GM12864 (cell line): ENCODE results near the gene COL5A2.

Experiments used
- DNase-seq: peaks from one replicate; pipeline ENCODE4 v3.0.0-alpha.2; 2011; ENCODE audit warnings: low read depth
- H3K4me3 ChIP-seq: 2 replicates; pipeline ENCODE4 v1.5.1; 2011; ENCODE audit warnings: mild to moderate bottlenecking, low read depth, low read length, control low read depth
- TF ChIP-seq, protein P1 (sequence below): IDR thresholded peaks from 2 replicates; pipeline ENCODE4 v1.5.1; 2011; ENCODE audit warnings: low read depth, mild to moderate bottlenecking, moderate library complexity, low read length, control low read depth, inconsistent platforms; ENCODE audit errors: missing control alignments

The COL5A2 gene

DNA sequence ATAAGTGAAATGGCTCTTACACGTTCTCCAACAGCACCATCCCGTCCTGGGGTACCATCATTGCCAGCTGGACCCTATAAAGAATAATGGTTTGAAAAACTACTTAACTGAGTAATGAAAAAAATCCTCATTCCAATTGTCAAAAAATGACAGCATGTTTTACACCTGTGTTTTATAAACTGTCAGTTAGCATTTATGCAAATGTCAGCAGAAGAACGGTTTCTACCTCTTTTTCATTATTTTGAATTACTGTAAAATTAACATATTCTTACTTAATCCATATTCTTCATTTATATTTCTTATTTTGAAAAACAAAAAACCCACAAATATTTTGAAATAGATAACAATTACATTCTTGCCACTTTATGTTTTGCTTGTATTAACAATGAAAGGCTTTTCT, 131.4 kb downstream of the COL5A2 start:
- no peak for DNase-seq
- H3K4me3 ChIP-seq = no peak overlapping the region
- TF ChIP-seq, protein P1, sequence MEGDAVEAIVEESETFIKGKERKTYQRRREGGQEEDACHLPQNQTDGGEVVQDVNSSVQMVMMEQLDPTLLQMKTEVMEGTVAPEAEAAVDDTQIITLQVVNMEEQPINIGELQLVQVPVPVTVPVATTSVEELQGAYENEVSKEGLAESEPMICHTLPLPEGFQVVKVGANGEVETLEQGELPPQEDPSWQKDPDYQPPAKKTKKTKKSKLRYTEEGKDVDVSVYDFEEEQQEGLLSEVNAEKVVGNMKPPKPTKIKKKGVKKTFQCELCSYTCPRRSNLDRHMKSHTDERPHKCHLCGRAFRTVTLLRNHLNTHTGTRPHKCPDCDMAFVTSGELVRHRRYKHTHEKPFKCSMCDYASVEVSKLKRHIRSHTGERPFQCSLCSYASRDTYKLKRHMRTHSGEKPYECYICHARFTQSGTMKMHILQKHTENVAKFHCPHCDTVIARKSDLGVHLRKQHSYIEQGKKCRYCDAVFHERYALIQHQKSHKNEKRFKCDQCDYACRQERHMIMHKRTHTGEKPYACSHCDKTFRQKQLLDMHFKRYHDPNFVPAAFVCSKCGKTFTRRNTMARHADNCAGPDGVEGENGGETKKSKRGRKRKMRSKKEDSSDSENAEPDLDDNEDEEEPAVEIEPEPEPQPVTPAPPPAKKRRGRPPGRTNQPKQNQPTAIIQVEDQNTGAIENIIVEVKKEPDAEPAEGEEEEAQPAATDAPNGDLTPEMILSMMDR = no peak

DNA sequence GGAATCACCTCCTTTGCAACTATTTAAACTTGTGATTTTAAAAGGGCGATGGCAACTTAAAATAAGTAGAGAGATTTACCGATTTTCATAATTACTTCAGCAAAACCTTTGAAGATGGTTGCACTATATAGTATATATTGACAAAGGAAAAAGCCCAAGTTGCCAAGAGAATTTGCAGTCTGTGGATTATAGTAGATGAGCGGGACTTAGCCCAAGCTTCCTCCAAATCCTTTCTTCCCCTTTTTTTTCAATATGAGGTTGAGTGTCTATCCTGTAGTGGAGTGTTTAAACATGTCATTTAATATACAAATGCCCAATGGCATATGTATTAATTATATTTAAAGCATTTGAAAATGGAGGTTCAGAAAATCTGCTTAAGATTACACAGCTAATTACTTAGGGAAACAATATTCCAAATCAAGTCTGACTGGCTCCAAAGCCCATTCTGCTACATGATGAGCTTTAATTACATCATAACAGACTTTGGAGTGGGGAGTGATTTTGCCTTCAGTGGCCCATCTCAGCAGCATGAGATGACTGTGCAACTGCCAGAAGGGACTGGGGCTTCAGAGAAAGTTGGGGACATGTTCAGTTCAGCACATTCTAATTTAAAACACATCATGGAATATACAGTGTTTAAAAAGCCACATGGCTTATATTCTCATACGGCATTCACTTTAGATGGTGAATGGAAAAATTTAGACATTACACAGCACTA, 132.2 kb downstream of the COL5A2 start:
- H3K4me3 ChIP-seq = no peak overlapping the region
- TF ChIP-seq, protein P1 = no peak
- no peak for DNase-seq

DNA sequence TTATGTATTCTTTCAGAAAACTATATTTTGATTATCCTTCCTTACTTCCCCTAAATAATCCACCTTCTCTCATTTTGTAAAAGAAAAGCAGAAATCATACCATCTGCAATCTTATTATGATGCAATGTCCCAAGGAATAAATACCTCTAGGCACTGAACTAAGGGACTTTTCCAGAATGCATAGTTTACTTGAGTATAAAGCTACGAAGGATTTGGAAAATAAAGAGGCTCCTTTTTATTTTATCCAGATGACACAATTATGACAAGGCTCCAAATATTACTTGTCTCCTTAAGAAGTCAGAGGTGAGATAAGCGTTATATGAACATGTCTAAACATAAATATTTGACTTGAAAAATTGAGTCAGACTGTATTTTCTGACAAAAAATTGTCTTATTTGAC, 133.2 kb downstream of the COL5A2 start:
- no peak overlapping the region for H3K4me3 ChIP-seq
- TF ChIP-seq, protein P1 = no peak
- no peak for DNase-seq

DNA sequence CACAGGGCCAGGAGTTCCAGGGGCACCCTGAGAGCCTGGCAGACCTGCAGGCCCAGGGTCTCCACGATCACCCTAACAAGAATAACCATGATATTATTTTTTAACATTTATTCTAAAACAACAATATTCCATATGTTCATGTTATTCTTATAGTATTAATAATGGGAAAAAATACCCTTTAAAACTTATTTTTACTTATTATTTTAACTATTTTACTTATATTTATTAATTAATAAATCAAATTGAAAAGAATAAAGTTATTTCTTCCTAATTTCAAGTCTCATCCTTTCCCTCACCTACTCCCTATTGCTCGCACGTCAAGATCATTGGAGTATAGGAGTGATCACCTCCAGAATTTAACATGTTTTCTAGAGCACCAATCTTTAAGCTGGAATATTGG, 133.7 kb downstream of the COL5A2 start:
- TF ChIP-seq, protein P1 = no peak
- DNase-seq = no peak

DNA sequence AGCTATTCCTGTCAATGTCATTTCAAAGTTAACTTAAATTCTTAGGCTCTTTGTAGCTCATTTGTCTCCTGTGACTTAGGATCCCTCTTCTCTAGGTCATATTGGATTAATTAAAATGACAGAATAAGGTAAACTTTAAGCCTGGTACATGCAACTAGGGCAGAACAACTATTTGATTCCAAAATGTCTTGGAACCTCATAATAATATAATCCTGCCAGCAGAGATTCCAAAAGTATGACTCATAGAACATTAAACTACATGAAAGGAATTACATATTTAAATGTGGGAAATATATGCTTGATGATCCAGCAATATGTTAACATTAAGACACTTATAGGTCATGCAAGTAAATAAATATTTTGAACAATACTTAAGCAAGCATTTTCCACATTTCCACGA, 142.0 kb downstream of the COL5A2 start:
- TF ChIP-seq, protein P1 = no peak
- DNase-seq = no peak
- no peak overlapping the region for H3K4me3 ChIP-seq

More for the DNA sequence above, 133.7 kb downstream of the COL5A2 start:
- H3K4me3 ChIP-seq = no peak overlapping the region

DNA sequence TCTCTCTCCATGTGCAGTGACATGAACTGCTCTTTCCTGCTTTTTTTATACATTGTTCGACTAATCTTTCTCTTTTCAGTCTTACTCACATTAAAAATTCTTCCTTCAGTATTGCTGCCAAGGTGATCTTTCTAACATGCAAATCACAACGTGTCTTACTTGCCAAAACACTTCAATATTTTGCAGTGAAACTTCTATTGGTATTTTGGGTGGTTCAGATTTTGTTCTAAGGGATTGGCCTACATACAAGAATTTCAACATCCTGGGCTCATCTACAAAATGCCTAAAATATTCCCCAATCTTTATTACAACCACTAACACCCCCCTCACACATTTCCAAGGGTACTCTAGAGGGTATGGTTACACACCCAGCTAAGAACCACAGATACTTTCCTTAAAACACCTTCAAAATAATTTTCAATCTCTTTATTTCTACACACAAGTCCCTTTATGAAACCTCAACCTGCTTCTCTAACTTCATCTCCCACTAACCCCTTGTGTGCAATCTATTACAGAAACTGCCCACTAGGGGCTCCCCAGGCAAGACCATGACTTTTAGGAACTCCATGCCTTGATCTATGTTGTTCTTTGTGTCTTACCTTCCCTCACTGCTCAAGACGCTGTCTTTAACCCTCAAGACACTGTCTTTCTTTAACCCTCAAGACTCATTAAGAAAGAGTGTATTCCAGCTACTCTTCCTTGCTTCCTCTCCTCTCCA, 154.5 kb downstream of the COL5A2 start:
- no peak overlapping the region for H3K4me3 ChIP-seq
- TF ChIP-seq, protein P1 = peak; percentile 61
- no peak for DNase-seq
